GM23338 (cell line): ENCODE measurements around the gene ARRDC5. TPM values are rescaled to one million over a fixed set of nuclear protein-coding genes. Genes with fewer than 3 reads are reported as not detected.

Source experiments
- ATAC-seq: fragments of 200-7000 bp; cut with Tn5 transposase; 3 replicates; pipeline ENCODE4 v1.9.1; 2020
- DNase-seq: peaks from one replicate; pipeline ENCODE4 v3.0.0-alpha.2; 2015; ENCODE audit warnings: low spot score
- H2AFZ ChIP-seq: fragments of 200-600 bp; sonication (generic); 2 replicates; pipeline ENCODE4 v1.8.0; 2016; ENCODE audit warnings: antibody characterized with exemption, mild to moderate bottlenecking, moderate library complexity
- H3F3A ChIP-seq: fragments of 200-600 bp; sonication (generic); replicated peaks from 2 replicates; pipeline ENCODE4 v1.8.0; 2017; ENCODE audit warnings: antibody characterized with exemption, mixed run types, low read depth
- H3K27ac ChIP-seq: fragments of 200-600 bp; sonication (generic); 2 replicates; pipeline ENCODE4 v1.6.1; 2016; ENCODE audit warnings: low read depth
- H3K27me3 ChIP-seq: fragments of 200-600 bp; sonication (generic); 2 replicates; pipeline ENCODE4 v1.8.0; 2016; ENCODE audit warnings: mild to moderate bottlenecking, mixed run types, moderate library complexity; ENCODE audit not compliant: insufficient read depth
- H3K36me3 ChIP-seq: fragments of 200-600 bp; sonication (generic); 2 replicates; pipeline ENCODE4 v1.8.0; 2016; ENCODE audit warnings: mild to moderate bottlenecking; ENCODE audit not compliant: insufficient read depth
- H3K4me1 ChIP-seq: fragments of 200-600 bp; sonication (generic); 2 replicates; pipeline ENCODE4 v1.8.0; 2016; ENCODE audit warnings: mild to moderate bottlenecking, moderate library complexity; ENCODE audit not compliant: insufficient read depth
- H3K4me2 ChIP-seq: fragments of 200-600 bp; sonication (generic); 2 replicates; pipeline ENCODE4 v1.7.1; 2017; ENCODE audit warnings: mixed run types
- H3K4me3 ChIP-seq: fragments of 200-600 bp; sonication (generic); 2 replicates; pipeline ENCODE4 v1.6.1; 2016; ENCODE audit warnings: mixed run types
- H3K79me2 ChIP-seq: fragments of 200-600 bp; sonication (generic); replicated peaks from 2 replicates; pipeline ENCODE4 v1.8.0; 2017; ENCODE audit warnings: mild to moderate bottlenecking; ENCODE audit not compliant: insufficient read depth
- H3K9me2 ChIP-seq: fragments of 200-600 bp; sonication (generic); 2 replicates; pipeline ENCODE4 v1.8.0; 2017; ENCODE audit not compliant: insufficient read depth
- H4K20me1 ChIP-seq: fragments of 200-600 bp; sonication (generic); replicated peaks from 2 replicates; pipeline ENCODE4 v1.8.0; 2017; ENCODE audit warnings: mild to moderate bottlenecking; ENCODE audit not compliant: insufficient read depth
- H3K27ac Mint-ChIP-seq: 2 replicates; pipeline ENCODE4 v1.8.0; 2020; ENCODE audit warnings: inconsistent platforms, mild to moderate bottlenecking, moderate library complexity, mixed read lengths
- H3K27me3 Mint-ChIP-seq: 3 replicates; pipeline ENCODE4 v1.8.0; 2022; ENCODE audit warnings: low read depth, mild to moderate bottlenecking, moderate library complexity, mixed read lengths, inconsistent platforms; ENCODE audit not compliant: insufficient read depth, poor library complexity
- H3K36me3 Mint-ChIP-seq: 3 replicates; pipeline ENCODE4 v1.8.0; 2021; ENCODE audit warnings: low read depth, mild to moderate bottlenecking, inconsistent platforms, moderate library complexity, mixed read lengths
- H3K4me1 Mint-ChIP-seq: 3 replicates; pipeline ENCODE4 v1.8.0; 2020; ENCODE audit warnings: mild to moderate bottlenecking, inconsistent platforms, mixed read lengths
- H3K4me3 Mint-ChIP-seq: 3 replicates; pipeline ENCODE4 v1.8.0; 2021; ENCODE audit warnings: moderate library complexity, mild to moderate bottlenecking, inconsistent platforms, mixed read lengths
- H3K9me3 Mint-ChIP-seq: 3 replicates; pipeline ENCODE4 v1.8.0; 2020; ENCODE audit warnings: moderate library complexity, mild to moderate bottlenecking, inconsistent platforms, mixed read lengths
- CREB1 ChIP-seq: fragments of 250-450 bp; sonication (Bioruptor Pico); IDR thresholded peaks from 2 replicates; pipeline ENCODE4 v1.5.0; 2020; ENCODE audit warnings: low read depth, mild to moderate bottlenecking, moderate library complexity
- CTCF ChIP-seq, 2 experiments: fragments of 200-600 bp in 1 of 2; sonication (generic) in 1 of 2; conservative IDR thresholded peaks; 2 replicates each; pipeline versions ENCODE4 v1.5.1 to v1.6.1; 2016 to 2017; ENCODE audit warnings: antibody characterized with exemption in 2 of 2, low read depth in 2 of 2, mild to moderate bottlenecking in 2 of 2, moderate library complexity in 1 of 2
- ETS1 ChIP-seq: IDR thresholded peaks from 2 replicates; pipeline ENCODE4 v1.6.1; 2016; ENCODE audit warnings: antibody characterized with exemption
- EZH2 ChIP-seq: fragments of 200-600 bp; sonication (generic); IDR thresholded peaks from one replicate; pipeline ENCODE4 v1.8.0; 2017; ENCODE audit warnings: antibody characterized with exemption, mild to moderate bottlenecking, low read depth; ENCODE audit not compliant: unreplicated experiment
- EZH2phosphoT487 ChIP-seq: fragments of 200-600 bp; sonication (generic); IDR thresholded peaks from one replicate; pipeline ENCODE4 v1.8.1; 2018; ENCODE audit warnings: antibody characterized with exemption; ENCODE audit not compliant: unreplicated experiment
- JUNB ChIP-seq: IDR thresholded peaks from one replicate; pipeline ENCODE4 v1.6.1; 2016; ENCODE audit warnings: antibody characterized with exemption; ENCODE audit not compliant: unreplicated experiment
- POLR2AphosphoS5 ChIP-seq: IDR thresholded peaks from 2 replicates; pipeline ENCODE4 v1.6.1; 2016; ENCODE audit warnings: antibody characterized with exemption, low read depth
- REST ChIP-seq: IDR thresholded peaks from one replicate; pipeline ENCODE4 v1.6.1; 2018; ENCODE audit warnings: antibody characterized with exemption; ENCODE audit not compliant: unreplicated experiment
- ZNF114 ChIP-seq: fragments of 250-450 bp; sonication (Bioruptor Pico); IDR thresholded peaks from 2 replicates; pipeline ENCODE4 v1.5.0; 2020; ENCODE audit warnings: mild to moderate bottlenecking, moderate library complexity
- ZNF331 ChIP-seq: fragments of 250-450 bp; sonication (Bioruptor Pico); IDR thresholded peaks from 2 replicates; pipeline ENCODE4 v1.5.0; 2020; ENCODE audit warnings: low read depth, mild to moderate bottlenecking, moderate library complexity
- polyA plus RNA-seq: library from polyadenylated mRNA; unstranded; fragments of >200 nt; fragmentation: Nextera tagmentation; extraction: Ambion mirVana; gene quantifications from 2 replicates; pipeline ENCODE4 v1.2.1, GENCODE V29; 2016
- total RNA-seq: library from RNA; depleted of rRNA; stranded (reverse); fragments of >200 nt; shearing (Covaris generic); gene quantifications from 2 replicates; pipeline ENCODE4 v1.2.3, GENCODE V29; 2014

The ARRDC5 gene
- total and polyA plus RNA-seq, 2 experiments from 2014 or later, result not detected

GRCh38 chr19:4909156-4909896 lies 6.6 kb upstream of the ARRDC5 start, which contains the start of gene UHRF1:
UHRF1 (plus strand) TSS chr19:4909501; CDS start chr19:4910886, 1,385 bp downstream.
- peak; percentile 44 for DNase-seq
- peaks cover 13% of the 10 kb centered on the region for H3K27me3 Mint-ChIP-seq
- no peak within 1 kb of the TSS for H3K27ac ChIP-seq
- H3F3A ChIP-seq, result peaks cover 25% of the 10 kb centered on the region
- peaks cover 23% of the 10 kb centered on the region for H3K4me1 Mint-ChIP-seq
- H3K27ac Mint-ChIP-seq, result no peak within 1 kb of the TSS; the same call in 1 of the 2 replicates
- H3K36me3 ChIP-seq, result 0 out of 2 replicates have a peak, but pooled peaks cover 6% of the 10 kb centered on the region
- H2AFZ ChIP-seq, result peak within 1 kb of the TSS; percentile 86
- H3K4me3 Mint-ChIP-seq, result peak within 1 kb of the TSS; percentile 88
- TF ChIP-seq ZNF331 (no peak), CTCF (conservative IDR thresholded peaks at IDR 0.05; ENCODE audit: low read depth in 2 of 2) (no peak), POLR2AphosphoS5 (peak; percentile 29; the same call in 1 of the 2 replicates)
- H3K79me2 ChIP-seq, result peaks cover 28% of the 10 kb centered on the region
- H3K4me1 ChIP-seq, result peaks cover 22% of the 10 kb centered on the region
- peak within 1 kb of the TSS; percentile 83 for H3K4me2 ChIP-seq
- peak within 1 kb of the TSS; percentile 69 for H3K4me3 ChIP-seq
- peaks cover 31% of the 10 kb centered on the region for H3K36me3 Mint-ChIP-seq
- no peaks in the 10 kb centered on the region for H3K9me2 ChIP-seq
- peak; percentile 68 for ATAC-seq
- peaks cover 20% of the 10 kb centered on the region; the same call in 1 of the 2 replicates for H3K27me3 ChIP-seq
- peaks cover 21% of the 10 kb centered on the region for H4K20me1 ChIP-seq
- H3K9me3 Mint-ChIP-seq, result no peaks in the 10 kb centered on the region

GRCh38 chr19:4908781-4909155 lies 6.1 kb upstream of the ARRDC5 start:
- H3K4me3 Mint-ChIP-seq, result peak overlapping the region; percentile 58
- ATAC-seq, result peak; percentile 6
- H3K27ac Mint-ChIP-seq, result no peak overlapping the region
- Histone ChIP-seq H3K9me2 (no peaks in the 10 kb centered on the region), H2AFZ (peak overlapping the region; percentile 86), H3K79me2 (peaks cover 24% of the 10 kb centered on the region), H3K4me3 (peak overlapping the region; percentile 69), H3K4me1 (peaks cover 22% of the 10 kb centered on the region), H3K27me3 (peaks cover 20% of the 10 kb centered on the region; the same call in 1 of the 2 replicates), H3K4me2 (peak overlapping the region; percentile 83), H3K27ac (no peak overlapping the region), H3K36me3 (0 out of 2 replicates have a peak, but pooled peaks cover 6% of the 10 kb centered on the region), H4K20me1 (peaks cover 18% of the 10 kb centered on the region), H3F3A (peaks cover 25% of the 10 kb centered on the region)
- peaks cover 11% of the 10 kb centered on the region for H3K27me3 Mint-ChIP-seq
- no peaks in the 10 kb centered on the region for H3K9me3 Mint-ChIP-seq
- H3K36me3 Mint-ChIP-seq, result peaks cover 25% of the 10 kb centered on the region
- H3K4me1 Mint-ChIP-seq, result peaks cover 21% of the 10 kb centered on the region
- no peak for DNase-seq
- TF ChIP-seq ETS1 (no peak), REST (no peak), JUNB (no peak), CREB1 (CRISPR knock-in tag) (no peak), EZH2phosphoT487 (no peak), EZH2 (no peak), ZNF114 (CRISPR knock-in tag) (no peak)
